HG02588 (cell line): ENCODE data around the gene VASH1.

ENCODE experiments used
- ATAC-seq: cut with Tn5 transposase; IDR thresholded peaks from one replicate; pipeline ENCODE4 v1.9.1; 2021; ENCODE audit warnings: mild to moderate bottlenecking, moderate library complexity; ENCODE audit not compliant: unreplicated experiment

The VASH1 gene

DNA sequence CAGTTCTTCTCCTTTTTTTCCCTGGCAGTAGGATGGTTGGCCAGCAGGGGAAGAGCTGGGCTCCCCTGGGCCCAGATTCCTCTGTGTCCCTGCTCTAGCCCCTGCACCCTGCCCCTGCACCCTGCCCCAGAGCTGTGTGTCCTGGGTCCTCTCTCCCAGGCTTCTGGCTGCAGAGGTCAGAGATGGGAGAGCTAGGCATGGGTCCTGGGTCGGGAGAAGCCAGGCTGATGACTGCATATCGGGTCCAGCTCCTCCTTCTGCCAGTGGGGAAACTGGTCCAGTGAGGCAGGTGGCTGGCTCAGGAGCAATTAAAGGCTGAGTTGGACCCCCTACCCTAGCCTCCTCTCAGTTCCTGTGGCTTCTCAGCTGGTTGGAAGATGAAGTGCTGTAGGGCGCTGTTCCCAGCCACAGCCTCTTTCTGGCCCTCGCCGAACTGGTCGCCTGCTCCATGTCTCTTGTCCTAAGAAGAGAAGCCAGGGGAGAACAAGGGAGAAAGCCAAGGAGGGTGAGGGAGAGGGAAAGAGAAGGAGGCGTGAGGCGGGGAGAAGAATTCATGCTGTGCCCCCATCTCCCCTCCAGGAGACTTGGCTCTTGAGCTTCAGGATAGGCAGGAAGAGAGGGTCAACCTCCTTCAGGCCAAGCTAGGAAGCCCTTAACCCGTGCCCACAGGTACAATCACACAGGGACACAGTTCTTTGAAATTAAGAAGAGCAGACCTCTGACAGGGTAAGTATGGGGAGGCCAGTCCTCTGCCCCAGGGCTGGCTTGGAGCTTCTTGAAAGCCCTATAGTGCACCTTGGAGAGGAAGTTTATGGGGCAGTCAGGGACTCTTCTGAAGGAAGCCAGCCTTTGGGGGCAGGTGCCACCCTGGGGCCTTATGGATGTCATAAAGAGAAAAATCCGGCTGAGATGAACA is 9.5 kb downstream of the VASH1 start:
- ATAC-seq, result no peak

DNA sequence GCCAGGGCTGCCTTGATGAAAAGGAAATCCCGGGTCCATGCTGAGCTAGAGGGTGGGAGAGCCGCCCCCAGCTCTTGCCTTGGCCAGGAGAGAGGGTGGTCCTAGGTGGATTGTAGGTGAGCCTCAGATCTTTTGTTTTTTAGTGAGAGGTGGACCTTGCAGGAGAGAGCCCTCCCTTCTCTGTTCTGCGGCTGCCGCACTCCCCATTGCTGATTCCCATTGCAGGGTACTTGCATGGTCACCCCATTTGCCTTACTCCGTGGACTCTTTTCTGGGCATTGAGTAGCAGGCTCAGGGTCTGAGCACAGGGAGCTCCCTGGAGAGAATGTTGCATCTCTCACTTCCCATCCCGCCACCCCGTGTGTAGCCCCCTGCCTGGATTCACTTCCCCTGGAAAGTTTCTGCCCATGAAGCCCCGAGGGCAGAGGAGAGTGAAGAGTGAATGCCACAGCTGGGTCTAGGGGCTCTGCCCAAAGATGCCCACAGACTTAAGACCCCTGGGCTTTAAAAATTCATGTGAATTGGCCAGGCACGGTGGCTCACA is 10.2 kb downstream of the VASH1 start:
- ATAC-seq, result no peak

DNA sequence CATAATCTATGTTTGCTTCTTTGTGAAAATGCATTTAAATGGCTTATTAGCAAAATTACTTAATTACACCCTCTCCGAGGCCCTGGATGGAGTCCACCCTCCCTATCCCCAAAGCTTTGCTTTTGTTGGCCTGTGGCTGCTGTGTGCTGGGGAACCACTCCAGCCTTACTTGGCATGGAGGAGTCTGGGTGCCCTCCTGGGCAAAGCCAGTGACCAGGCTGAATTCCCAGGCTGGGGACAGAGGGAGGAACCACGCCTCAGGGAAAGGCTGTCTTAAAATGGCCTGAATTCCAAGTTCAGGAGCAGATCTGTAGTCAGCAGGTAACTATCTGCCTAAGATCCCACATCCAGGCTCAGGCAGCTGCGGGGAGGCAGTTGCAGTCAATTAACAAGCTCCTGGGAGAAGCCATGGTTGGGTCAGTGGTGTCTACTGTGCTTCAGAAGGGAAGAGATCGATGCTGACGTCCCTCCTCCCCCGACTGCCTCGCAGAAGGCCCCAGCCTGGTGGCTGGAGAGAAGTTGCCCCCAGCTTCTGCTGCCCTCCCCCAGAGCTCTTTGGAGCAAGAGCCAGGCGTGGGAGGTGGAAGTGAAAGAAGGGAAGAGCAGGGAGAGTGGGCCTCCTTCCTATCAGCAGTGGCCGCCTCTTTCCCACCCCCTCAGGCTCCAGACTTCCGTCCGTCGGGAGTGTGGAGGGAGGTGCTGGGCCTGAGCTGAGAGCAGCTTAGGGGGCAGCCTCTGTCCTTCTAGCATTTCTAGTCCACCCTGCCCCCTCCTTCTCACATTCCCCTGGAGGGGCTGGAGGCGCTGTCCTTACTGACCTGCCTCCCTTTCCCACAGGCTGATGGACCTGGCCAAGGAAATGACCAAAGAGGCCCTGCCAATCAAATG is 11.3 kb downstream of the VASH1 start:
- no peak for ATAC-seq

DNA sequence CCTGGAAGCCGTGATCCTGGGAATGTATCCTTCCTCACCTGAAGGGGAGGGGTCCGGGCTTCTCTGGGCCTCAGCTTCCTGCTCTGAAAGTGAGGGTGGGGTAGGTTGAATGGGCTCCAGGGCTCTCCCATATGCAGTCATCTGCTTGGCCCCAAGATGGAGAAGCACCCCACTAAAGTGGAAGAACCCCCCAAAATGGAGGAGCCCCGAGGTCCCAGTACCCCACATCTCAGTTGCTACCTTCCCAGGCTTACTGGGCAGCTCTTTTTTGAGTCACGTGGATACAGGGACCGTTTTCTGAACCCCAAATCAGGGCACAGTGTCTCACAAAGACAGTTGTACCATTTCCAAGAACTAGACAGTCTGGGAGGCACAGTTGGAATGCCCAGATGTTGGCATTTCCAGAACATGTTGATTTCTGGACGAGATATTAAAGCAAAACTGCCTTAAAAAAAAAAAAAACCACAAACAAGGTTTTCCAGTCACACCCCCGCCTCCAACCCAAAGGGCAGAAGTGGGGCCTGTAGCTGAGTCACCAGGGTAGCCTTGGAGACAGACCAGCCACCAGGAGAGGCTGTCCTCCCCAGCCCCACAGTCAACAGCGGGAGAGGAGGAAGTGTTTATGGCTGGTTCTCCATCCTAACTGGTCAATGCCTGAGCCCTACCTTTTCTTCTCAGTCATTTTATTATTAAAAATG is 12.1 kb downstream of the VASH1 start:
- ATAC-seq, result no peak

DNA sequence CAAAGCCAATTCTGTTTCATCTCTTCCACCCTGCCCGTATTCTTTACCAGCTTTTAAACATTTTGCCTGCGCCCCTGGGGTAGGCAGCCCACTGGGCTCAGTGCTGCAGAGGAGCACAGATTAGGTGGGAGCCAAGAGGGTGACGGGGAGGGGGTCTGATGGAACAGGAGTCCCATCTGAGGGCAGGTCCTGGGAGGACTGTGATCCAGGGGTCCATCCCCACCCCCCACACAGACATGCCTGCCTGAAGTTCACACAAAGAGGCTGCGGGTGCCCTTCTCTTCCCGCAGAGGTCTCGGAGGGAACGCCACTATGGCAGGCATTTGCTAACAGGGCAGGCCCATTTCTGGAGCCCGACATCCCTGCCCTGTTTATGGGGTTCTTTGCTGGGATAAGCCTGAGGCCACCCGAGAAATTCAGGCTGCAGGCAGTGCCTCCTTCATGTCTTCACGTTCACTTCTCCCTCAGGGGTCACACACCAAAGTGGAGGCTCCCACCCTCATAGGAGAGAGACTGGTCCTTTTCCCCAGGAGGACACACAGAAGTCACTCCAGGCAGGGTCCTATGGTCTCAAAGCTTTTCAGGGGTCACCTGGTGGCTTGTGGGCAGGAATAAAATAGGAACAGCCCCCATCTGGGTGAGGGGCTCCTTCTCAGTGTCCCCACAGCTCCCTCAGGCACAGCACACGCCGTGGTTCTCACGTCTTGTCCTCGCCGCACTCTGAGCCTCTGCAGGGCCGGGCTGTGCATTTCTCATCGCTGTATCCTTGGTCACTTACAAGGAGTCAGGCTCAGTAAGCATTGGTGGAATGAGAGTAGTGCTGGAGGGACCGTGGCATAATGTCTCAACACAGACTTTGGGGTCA is 12.9 kb downstream of the VASH1 start:
- no peak for ATAC-seq

DNA sequence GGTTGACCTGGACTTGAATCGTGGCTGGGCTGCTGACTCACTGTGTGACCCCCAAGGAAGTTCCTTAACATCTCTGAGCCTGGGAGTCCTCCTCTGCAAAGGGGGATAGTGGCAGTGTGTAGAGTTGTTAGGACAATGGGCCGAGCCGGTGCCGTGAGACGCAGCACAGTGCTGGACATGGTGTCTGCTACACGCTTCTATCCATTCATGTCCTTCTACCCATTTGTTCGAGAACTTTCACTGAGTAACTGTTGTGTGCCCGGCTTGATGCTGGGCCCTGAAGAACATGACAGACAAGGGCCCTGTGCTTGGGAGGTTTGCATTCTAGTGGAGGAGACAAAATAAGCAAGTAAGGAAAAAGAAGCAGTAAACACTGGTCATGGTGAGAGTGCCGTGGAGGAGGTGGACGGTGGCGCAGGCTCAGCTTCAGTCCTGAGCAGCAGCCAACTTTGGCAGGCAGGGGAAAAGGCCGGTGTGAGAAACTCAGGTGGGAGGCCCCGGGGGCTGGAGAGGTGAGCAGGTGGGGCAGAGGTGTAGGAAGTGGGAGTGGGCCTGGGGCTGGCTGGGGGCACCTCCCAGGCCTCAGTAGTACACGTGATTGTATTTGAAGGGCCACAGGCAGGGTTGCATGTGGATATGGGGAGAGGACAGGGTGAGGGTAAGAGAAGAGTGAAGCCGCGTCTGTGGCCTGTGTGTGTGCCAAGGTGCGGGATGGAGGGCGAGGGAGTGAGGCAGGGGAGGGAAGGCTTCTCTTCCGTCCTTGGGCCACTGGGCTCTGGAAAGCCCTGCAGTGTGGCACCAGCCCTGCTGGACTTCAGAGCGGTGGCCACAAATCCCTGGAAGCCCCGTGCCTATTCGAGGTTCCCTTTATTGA is 13.8 kb downstream of the VASH1 start:
- ATAC-seq, result no peak

DNA sequence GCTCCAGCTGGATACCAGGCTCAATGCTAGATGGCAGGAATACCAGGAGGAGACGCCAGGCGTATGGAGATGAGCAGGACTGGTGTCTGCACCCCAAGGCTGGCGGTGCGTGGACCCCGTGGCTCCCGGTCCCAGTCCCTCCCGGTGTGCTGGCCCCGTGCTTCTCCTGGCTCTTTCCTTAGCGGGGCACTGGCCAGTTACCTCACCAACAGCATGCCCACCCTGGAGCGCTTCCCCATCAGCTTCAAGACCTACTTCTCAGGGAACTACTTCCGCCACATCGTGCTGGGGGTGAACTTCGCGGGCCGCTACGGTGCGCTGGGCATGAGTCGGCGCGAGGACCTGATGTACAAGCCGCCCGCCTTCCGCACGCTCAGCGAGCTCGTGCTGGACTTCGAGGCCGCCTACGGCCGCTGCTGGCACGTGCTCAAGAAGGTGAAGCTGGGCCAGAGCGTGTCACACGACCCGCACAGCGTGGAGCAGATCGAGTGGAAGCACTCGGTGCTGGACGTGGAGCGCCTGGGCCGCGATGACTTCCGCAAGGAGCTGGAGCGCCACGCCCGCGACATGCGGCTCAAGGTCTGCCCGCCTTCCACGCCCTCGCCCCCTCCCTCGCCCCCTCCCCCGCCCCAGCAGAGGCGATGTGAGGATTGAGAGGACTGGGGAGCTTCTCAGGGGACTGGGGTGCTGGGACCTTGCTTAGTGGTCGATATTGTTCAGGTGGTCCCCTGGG is 14.6 kb downstream of the VASH1 start:
- ATAC-seq, result no peak

DNA sequence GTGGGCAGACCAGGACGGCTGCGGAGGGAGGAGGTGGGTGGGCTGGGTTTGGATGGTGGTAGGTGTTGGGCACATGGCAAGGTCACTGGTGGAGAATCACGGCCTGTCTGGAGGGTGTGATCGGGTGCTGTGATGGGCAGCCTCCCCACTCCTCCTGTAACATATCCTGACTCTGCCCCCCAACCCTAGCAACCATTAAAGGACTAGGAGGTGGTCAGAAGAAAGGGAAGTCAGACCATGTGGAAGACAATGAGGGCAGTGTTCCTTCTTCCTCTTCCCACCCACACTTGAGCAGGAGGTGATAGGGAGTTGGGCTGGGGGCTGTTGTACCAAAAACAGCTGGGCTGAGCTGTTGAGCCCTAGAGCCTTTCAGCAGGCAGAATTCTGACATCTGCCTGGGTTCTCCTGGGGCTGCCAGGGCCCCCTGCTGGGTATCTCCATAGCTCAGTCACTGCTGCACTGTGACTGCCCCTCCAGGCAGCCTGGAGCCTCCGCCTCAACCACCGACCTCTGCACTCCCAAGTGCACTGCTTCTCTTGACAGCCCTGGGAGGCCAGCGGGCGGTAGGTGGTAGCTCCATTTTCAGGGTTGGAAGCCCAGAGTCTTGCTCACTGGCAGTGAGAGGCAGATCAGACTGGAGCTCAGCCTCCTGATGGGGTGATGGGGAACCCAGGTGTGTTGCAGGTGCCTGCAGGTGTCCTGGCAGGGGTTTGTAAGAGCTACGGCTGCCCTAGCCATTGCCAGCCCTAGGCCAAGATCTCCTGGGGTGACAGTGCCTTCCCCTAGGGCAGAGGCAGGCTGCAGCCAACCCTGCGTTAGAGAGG is 15.4 kb downstream of the VASH1 start:
- ATAC-seq, result no peak

DNA sequence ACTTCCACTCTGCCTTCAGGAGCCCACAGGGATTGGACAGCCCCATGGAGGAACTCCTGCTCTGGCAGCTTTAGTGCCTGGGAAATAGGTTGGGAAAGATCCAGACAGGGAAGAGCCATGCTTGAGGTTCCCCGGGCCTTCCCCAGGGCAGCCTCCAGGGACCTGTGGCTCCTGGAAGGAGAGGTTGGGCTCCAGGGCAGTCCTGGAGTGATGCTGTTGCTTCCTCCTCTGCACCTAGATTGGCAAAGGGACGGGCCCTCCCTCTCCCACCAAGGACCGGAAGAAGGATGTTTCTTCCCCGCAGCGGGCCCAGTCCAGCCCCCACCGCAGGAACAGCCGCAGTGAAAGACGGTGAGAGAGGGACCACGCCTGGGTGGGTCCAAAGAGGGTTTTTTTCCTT is 16.5 kb downstream of the VASH1 start:
- ATAC-seq, result no peak

DNA sequence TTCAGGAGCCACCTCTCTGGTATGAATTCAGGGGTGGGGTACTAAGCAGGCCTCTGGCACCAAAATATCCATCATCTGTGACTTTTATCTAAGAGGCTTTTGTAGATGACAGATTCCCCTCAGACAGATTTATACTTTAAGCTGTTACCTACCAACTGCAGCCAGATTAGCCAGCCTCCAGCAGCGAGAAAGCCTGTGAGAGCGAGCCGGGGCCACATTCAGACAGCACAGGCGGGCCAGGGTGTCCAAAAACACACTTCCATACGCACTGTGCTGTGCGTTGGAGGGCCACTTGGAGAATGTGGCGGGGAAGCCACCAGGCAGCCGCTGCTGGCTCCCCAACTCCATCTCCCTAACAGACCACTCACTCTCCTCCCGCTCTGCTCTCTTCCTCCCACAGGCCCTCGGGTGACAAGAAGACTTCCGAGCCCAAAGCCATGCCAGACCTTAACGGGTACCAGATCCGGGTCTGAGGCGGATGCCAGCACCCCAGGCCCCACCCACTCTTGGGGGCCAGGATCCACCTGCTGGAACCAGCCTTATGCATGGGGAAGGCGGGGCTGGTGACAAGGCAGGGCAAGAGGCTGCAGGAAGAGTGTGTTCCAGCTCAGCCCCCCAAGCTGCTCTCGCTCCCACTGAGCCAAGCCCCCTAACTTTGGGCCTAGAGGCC is 17.4 kb downstream of the VASH1 start:
- ATAC-seq, result no peak

DNA sequence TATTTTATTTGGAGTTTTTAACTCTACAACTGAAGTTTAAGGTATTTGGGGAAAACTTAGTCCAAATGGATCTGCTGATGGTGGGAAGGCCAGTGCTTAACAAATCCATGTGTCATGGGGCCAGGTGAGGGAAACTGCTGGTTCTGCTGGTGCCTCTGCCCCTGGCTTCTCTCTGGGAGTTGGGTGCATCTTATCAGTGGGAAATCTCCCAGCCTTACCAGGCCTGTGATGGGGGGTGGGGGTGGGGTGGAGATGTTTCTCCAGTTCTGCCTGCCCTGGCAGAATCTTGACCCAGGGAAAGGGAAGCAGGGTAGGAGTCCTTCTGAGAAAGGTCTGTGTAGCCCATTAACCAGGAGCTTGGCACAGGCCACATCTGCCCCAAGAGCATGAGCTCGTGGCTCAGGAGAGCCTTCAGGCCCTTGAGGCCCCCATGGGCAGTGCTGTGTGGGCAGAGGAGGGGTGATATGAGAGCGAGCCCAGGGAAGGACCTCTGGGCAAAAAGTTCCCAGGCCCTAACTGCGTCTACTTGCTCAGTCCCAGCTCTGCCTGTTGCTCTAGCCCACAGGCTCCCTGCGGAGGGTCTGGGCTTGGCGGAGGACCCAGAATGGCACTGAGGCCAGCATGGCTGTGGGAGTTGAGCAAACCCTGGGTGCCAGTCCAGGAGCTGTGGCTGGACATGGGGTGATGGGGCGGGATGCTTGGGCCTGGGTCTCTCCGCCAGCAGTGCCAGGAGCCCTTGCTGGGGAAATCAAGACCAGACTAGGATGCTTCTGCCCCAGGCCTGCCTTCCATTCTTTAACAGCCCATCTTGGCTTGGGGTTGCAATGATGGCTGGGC is 18.2 kb downstream of the VASH1 start:
- no peak for ATAC-seq

DNA sequence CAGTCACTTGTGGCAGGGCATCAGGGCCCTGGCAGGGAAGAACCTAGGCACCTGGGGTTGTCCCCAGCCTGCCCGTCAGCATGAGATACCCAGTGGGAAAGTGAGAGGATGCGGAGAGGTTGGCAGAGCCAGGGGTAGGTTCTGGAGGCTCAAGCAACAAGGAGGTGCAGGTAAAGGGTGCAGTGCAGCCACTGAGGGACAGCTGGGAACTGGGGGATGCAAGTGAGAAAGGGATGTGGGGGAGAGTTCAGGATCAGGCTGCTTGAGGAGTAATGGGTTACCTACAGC is 18.7 kb downstream of the VASH1 start:
- ATAC-seq, result no peak

DNA sequence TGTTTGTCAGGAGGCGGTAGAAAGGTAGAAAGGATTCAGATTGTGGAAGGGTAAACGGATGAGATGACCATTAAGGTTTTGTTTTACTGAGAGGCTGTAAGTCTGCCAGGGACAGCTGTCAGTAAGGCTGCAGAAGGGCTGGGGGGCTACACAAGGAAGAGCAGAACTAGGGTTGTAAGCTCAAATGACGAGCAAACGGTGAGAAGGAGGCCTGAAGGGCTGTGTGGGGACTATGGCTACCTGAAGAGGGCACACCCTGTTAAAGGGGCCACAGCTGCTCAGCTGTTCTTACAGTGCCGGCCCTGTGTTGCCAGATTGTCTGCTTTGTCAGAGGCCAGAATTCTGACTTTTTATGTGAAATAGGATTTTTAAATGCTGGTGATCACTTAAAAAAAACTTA is 19.1 kb downstream of the VASH1 start:
- ATAC-seq, result no peak

DNA sequence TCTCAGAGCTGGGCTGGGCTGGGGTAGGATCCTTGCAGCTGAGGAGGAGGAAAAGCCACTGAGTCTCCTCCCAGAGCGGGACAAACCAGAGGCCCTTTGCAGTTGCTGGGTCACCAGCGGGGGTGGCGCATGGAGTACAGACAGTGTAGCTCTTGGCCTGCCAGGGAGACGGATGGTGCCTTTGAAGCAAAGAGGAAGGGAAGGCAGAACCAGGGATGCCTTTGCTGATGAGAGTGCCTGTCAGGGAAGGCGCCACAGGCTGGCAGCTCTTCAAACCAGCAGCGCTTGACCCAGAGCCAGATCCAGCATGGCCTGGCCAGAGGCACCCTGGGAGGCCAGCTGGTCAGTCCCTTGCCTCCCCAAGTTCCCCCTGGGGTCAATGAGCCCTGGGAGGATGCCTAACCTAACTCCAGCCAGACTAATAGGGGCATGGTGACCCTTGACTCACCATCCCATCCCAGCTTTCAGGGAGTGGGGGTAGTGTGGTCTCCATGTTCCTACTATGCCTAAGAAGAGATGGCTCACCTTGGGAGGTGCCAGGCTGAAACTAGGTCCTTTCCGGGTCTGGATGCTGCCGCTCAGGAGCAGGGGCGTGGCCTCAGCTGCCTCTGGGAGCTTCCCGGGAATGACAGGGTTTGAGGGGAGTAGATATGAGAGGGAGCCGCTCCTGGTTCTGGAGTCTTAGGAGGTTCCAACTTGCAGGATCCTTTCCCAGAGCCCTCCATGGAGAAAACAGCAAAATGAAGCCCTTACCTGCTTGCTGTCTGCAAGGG is 19.8 kb downstream of the VASH1 start:
- ATAC-seq, result no peak

DNA sequence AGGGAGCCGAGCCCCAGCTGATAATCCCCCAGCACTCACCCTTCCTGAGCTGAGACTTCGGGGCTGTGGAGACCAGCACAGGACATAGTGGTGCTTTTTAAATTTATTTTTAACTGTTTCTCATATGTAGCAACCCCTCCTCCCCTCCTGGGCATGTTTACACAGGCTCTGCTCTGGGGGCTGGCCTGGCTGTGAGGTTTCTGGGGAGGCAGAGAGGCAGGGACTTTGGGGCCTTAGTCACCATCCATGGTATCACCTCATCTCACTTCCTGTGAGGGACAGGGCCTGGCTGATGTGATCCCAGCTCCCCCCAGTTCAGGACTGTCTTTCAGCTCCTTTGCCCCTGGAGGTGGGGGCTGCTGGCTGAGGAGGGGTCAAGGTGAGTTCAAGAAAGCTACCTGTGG is 20.4 kb downstream of the VASH1 start:
- no peak for ATAC-seq
